Kidney (tissue), 14 donors: Measurements from ENCODE around the gene MDM4. TPM values are rescaled to one million over a fixed set of nuclear protein-coding genes. Genes with fewer than 3 reads are reported as not detected.

Source experiments
- DNase-seq, 5 donors: peaks; one replicate each; pipeline ENCODE4 v3.0.0-alpha.2; 2013 to 2020
- FAIRE-seq: peaks from 2 replicates; lab custom pipeline; 2012; peaks lifted over from hg19 to GRCh38; lab: Jason Lieb, UNC
- H3K27ac ChIP-seq, 2 donors: one replicate each; pipeline ENCODE4 v1.7.0; 2013; ENCODE audit warnings: low read depth in 2 of 2, low read length in 2 of 2, inconsistent platforms in 1 of 2
- H3K27me3 ChIP-seq: one replicate; pipeline ENCODE4 v1.7.1; 2013; ENCODE audit warnings: low read length, inconsistent platforms; ENCODE audit not compliant: control insufficient read depth, insufficient read depth
- H3K36me3 ChIP-seq, 3 donors: one replicate each; pipeline versions ENCODE4 v1.7.0 to v1.7.1; 2013; ENCODE audit warnings: low read length in 3 of 3, control low read depth in 1 of 3, inconsistent platforms in 1 of 3; ENCODE audit not compliant: insufficient read depth in 3 of 3, control insufficient read depth in 2 of 3
- H3K4me1 ChIP-seq, 3 donors: one replicate each; pipeline versions ENCODE4 v1.7.0 to v1.7.1; 2013; ENCODE audit warnings: low read length in 3 of 3, inconsistent platforms in 1 of 3, low read depth in 1 of 3; ENCODE audit not compliant: control insufficient read depth in 2 of 3, insufficient read depth in 2 of 3
- H3K4me3 ChIP-seq, 3 donors: one replicate each; pipeline versions ENCODE4 v1.7.0 to v1.8.1; 2013; ENCODE audit warnings: low read length in 3 of 3, control low read depth in 1 of 3, inconsistent platforms in 1 of 3
- H3K9ac ChIP-seq, 3 donors: one replicate each; pipeline versions ENCODE4 v1.7.0 to v1.7.1; 2013; ENCODE audit warnings: low read length in 3 of 3, control low read depth in 1 of 3, inconsistent platforms in 1 of 3
- H3K9me3 ChIP-seq, 3 donors: one replicate each; pipeline versions ENCODE4 v1.7.0 to v1.7.1; 2013; ENCODE audit warnings: low read length in 3 of 3, control low read depth in 1 of 3, inconsistent platforms in 1 of 3; ENCODE audit not compliant: control insufficient read depth in 2 of 3, insufficient read depth in 1 of 3
- CTCF ChIP-seq: IDR thresholded peaks from 3 replicates; pipeline ENCODE4 v1.5.1; 2012; ENCODE audit warnings: mild to moderate bottlenecking, moderate library complexity, borderline replicate concordance; ENCODE audit not compliant: insufficient read depth; ENCODE audit errors: extremely low read depth
- intact Hi-C: fragments of 100-400 bp; cut with DNase I; formaldehyde crosslinking; loops from one replicate; pipeline ENCODE4 v1.11.1; 2022
- polyA plus RNA-seq: library from polyadenylated mRNA; stranded (reverse); fragments of 350-450 nt; fragmentation: Illumina TruSeq; extraction: RNeasy Lipid Tissue Mini Kit (QIAGEN cat#74804); gene quantifications from one replicate; pipeline ENCODE4 v1.2.3, GENCODE V29; 2014; ENCODE audit warnings: low read depth, low replicate concordance; ENCODE audit not compliant: insufficient read depth
- total RNA-seq: library from RNA; stranded (reverse); fragmentation: NEBNext Ultra II Directional; extraction: Animal tissue kit (Norgen Biotek cat#: 25700); gene quantifications from one replicate; pipeline ENCODE4 v1.2.1, GENCODE V29; 2021
- donor health status: control.
- donor health status: control.
- donor health status: control.
- donor health status: control.
- donor health status: control.
- donor health status: DM: yes; HTN: yes; CAD: no.
- donor health status: Normal renal cell carcinoma (clear cell type).

MDM4 gene
- total and polyA plus RNA-seq, 2 donors from 2014 or later, result 6.3 to 87.9 TPM

GRCh38 chr1:204565617-204566582 lies 49.7 kb downstream of the MDM4 start:
- DNase-seq (peak in 4 of 5 donors; percentile 70 to 86 (median 77)), FAIRE-seq (no peak)
- H3K4me3 ChIP-seq, result no peak overlapping the region
- no peaks in the 10 kb centered on the region for H3K36me3 ChIP-seq
- H3K27ac ChIP-seq, result no peak overlapping the region
- intact Hi-C loops, result loop anchor here (10.0 kb wide), 2 partner anchors 199 to 239 kb away; no protein-coding TSS in a partner anchor
- no peaks in the 10 kb centered on the region for H3K9me3 ChIP-seq
- no peak overlapping the region for H3K9ac ChIP-seq
- TF ChIP-seq CTCF, result peak; percentile 54
- H3K4me1 ChIP-seq, result peaks cover 0 to 12% (median 2%) of the 10 kb centered on the region in 3 donors
- H3K27me3 ChIP-seq, result no peaks in the 10 kb centered on the region

GRCh38 chr1:204566583-204566955 lies 50.4 kb downstream of the MDM4 start:
- no peak for FAIRE-seq

GRCh38 chr1:204567071-204567470 lies 50.9 kb downstream of the MDM4 start:
- H3K27me3 ChIP-seq, result no peaks in the 10 kb centered on the region
- H3K9ac ChIP-seq, result no peak overlapping the region
- DNase-seq (no peak), FAIRE-seq (no peak)
- no peak for TF ChIP-seq CTCF
- H3K27ac ChIP-seq, result no peak overlapping the region
- H3K4me3 ChIP-seq, result no peak overlapping the region
- H3K9me3 ChIP-seq, result no peaks in the 10 kb centered on the region
- intact Hi-C loops, result loop anchor here (10.0 kb wide), 2 partner anchors 198 to 238 kb away; no protein-coding TSS in a partner anchor
- peaks cover 0 to 12% (median 2%) of the 10 kb centered on the region in 3 donors for H3K4me1 ChIP-seq
- no peaks in the 10 kb centered on the region for H3K36me3 ChIP-seq

More at GRCh38 chr1:204566583-204566955, 50.4 kb downstream of the MDM4 start:
- peaks cover 0 to 12% (median 2%) of the 10 kb centered on the region in 3 donors for H3K4me1 ChIP-seq
- H3K27me3 ChIP-seq, result no peaks in the 10 kb centered on the region
- DNase-seq, result no peak
- no peak overlapping the region for H3K9ac ChIP-seq
- no peak overlapping the region for H3K4me3 ChIP-seq
- no peak for TF ChIP-seq CTCF
- intact Hi-C loops, result loop anchor here (10.0 kb wide), 2 partner anchors 198 to 238 kb away; no protein-coding TSS in a partner anchor
- H3K27ac ChIP-seq, result no peak overlapping the region
- no peaks in the 10 kb centered on the region for H3K9me3 ChIP-seq
- H3K36me3 ChIP-seq, result no peaks in the 10 kb centered on the region
